PFSK-1 (cell line): ENCODE measurements around the gene ZXDC.

Experiments
- FOXP2 ChIP-seq: optimal IDR thresholded peaks from 2 replicates; pipeline ENCODE3; 2011; ENCODE audit warnings: borderline replicate concordance, control low read depth, inconsistent platforms; ENCODE audit not compliant: insufficient read depth; ENCODE audit errors: extremely low read length, extremely low read depth
- POLR2AphosphoS5 ChIP-seq: IDR thresholded peaks from 2 replicates; pipeline ENCODE4 v1.6.1; 2012; ENCODE audit warnings: low read depth, mild to moderate bottlenecking, control low read depth, low read length, moderate library complexity
- SIN3A ChIP-seq: IDR thresholded peaks from 2 replicates; pipeline ENCODE4 v1.6.1; 2012; ENCODE audit warnings: mild to moderate bottlenecking, low read length, moderate library complexity, borderline replicate concordance; ENCODE audit not compliant: insufficient read depth
- TAF1 ChIP-seq: IDR thresholded peaks from 2 replicates; pipeline ENCODE4 v1.6.1; 2012; ENCODE audit warnings: low read length, control low read depth, borderline replicate concordance; ENCODE audit not compliant: insufficient read depth
- TF ChIP-seq, protein P1 (sequence below), 2 experiments: IDR thresholded peaks; 2 replicates each; pipeline versions ENCODE4 v1.6.1 to v1.8.0; 2011 to 2012; ENCODE audit warnings: low read depth in 2 of 2, low read length in 2 of 2, control low read depth in 1 of 2, inconsistent platforms in 1 of 2, mild to moderate bottlenecking in 1 of 2, moderate library complexity in 1 of 2; ENCODE audit not compliant: insufficient read depth in 1 of 2

Gene ZXDC

DNA sequence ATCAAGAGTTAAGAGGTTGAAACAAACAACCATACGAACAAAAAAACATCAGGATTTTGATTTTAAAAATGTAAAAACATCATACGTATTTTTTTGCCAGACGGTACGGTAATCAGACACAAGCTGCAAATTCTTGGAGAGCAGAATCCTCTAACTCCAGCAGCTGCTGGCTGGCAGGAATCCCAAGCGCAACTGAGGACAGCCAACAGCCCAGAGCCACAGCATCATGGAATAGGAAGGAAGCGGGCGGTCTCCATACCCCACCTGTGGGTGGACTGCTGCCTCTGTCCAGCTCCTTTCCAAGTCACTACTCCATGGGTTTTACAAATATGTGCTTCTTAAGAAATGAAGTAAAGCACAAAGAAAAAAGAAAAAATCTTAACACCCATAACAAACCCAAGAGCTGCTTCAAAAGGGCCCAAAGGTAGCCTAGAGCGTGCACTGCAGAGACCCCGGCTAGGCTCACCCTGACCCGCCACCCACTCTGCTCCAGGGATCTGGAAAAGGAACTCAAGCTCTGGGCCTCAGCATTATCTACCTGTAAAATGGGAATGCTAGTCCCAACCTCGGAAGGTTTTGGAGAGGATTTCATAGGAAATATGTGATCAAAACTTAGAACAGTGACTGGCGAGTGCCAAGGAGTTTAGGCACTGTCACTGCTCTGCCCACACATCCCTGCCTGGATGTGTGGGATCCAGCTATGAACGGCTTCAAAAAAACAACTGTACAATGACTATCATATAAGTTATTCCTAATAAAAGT lies 33.4 kb downstream of the ZXDC start:
- TF ChIP-seq TAF1, result no peak
- no peak for TF ChIP-seq SIN3A
- no peak for TF ChIP-seq POLR2AphosphoS5
- TF ChIP-seq, protein P1, sequence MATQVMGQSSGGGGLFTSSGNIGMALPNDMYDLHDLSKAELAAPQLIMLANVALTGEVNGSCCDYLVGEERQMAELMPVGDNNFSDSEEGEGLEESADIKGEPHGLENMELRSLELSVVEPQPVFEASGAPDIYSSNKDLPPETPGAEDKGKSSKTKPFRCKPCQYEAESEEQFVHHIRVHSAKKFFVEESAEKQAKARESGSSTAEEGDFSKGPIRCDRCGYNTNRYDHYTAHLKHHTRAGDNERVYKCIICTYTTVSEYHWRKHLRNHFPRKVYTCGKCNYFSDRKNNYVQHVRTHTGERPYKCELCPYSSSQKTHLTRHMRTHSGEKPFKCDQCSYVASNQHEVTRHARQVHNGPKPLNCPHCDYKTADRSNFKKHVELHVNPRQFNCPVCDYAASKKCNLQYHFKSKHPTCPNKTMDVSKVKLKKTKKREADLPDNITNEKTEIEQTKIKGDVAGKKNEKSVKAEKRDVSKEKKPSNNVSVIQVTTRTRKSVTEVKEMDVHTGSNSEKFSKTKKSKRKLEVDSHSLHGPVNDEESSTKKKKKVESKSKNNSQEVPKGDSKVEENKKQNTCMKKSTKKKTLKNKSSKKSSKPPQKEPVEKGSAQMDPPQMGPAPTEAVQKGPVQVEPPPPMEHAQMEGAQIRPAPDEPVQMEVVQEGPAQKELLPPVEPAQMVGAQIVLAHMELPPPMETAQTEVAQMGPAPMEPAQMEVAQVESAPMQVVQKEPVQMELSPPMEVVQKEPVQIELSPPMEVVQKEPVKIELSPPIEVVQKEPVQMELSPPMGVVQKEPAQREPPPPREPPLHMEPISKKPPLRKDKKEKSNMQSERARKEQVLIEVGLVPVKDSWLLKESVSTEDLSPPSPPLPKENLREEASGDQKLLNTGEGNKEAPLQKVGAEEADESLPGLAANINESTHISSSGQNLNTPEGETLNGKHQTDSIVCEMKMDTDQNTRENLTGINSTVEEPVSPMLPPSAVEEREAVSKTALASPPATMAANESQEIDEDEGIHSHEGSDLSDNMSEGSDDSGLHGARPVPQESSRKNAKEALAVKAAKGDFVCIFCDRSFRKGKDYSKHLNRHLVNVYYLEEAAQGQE (IDR thresholded peaks at IDR 0.05; ENCODE audit: insufficient read depth in 1 of 2, low read depth in 2 of 2, low read length in 2 of 2), result no peak
- no peak for TF ChIP-seq FOXP2

DNA sequence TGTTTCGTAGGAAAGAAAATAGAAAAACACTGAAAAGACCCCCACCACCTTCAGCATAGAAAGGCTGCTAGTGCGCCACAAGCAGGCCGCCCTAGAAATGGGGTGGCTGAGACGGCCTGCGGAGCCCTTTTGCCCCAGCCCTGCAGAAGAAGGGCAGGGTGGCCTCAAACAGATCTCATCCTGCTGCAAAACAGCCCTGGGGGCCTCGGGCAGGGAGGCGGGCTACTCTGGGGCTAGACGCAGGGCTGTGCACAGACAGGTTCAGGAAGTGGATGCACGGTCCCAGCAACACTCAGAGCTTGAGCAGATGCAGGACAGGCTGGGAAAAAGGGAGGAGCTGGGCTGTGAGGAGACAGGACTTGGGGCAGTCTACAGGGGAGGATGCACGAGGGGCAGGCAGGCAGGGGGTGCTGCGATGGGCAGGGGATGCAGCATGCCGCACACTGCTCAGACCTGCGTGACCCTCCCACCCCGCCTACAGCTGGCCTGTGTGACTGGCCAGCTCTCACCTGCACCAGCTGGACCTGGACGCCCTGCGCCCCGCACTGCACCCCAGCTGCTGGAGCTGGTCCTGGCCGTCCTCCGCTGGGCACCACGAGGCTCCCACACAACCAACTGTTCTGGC lies 34.3 kb downstream of the ZXDC start:
- TF ChIP-seq FOXP2, result no peak
- TF ChIP-seq SIN3A, result no peak
- no peak for TF ChIP-seq POLR2AphosphoS5
- TF ChIP-seq, protein P1 (IDR thresholded peaks at IDR 0.05; ENCODE audit: insufficient read depth in 1 of 2, low read depth in 2 of 2, low read length in 2 of 2), result no peak
- TF ChIP-seq TAF1, result no peak

DNA sequence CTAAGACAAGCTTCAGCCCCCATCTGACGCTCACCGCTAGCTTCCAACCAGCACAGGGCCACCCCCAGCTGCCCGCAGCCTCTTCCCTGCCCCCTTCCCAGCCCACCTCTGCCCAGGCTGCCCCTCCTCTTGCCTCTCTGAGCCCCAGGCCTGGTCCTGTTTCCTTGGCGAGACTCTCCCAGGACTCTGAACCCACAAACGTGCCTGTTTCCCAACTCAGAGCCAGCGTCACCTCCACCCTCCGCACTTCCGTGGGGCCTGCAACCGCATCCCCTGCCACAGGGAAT lies 35.0 kb downstream of the ZXDC start:
- TF ChIP-seq TAF1, result no peak
- no peak for TF ChIP-seq POLR2AphosphoS5
- no peak for TF ChIP-seq SIN3A
- no peak for TF ChIP-seq FOXP2
- TF ChIP-seq, protein P1 (IDR thresholded peaks at IDR 0.05; ENCODE audit: insufficient read depth in 1 of 2, low read depth in 2 of 2, low read length in 2 of 2), result no peak

DNA sequence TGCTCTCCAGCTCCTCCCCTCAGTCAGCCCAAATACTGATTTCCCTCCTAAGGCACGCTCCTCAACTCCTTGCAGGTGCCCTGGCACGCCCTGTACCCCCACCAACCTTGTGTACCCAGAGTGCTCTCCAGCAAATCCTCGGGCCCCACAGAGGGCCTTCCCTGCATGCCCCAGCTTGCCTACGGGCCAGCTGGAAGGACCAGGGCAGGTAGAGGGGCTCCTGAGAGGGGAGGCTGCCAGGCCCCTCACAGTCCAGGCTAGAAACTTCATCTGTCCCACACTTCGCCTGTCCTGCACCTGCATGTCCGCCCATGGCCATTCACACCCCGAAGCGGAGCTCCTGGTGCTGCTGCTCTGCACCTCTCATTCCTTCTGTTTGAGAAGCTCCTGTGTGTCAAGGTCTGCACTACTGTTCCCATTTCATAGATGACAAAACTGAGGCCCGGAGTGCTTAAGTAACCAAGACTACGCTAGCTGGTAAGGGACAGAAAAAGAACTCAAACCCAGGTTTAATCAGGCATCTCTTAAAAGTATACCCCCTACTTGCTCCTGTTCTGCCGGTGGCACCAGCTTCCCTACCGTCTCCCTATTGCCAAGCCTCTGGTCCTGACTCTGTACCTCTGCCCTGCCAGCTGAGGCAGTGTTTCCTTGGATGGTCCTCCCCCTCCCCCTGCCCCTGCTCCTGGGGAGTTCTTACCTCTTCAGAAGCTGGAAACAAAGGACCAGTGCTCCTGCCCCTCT lies 35.6 kb downstream of the ZXDC start:
- TF ChIP-seq TAF1 (no peak), SIN3A (no peak), FOXP2 (no peak), POLR2AphosphoS5 (no peak)
- TF ChIP-seq, protein P1 (IDR thresholded peaks at IDR 0.05; ENCODE audit: insufficient read depth in 1 of 2, low read depth in 2 of 2, low read length in 2 of 2), result no peak
